Lower leg skin (tissue), 4 donors: ENCODE data around the gene TULP4. TPM values are rescaled to one million over a fixed set of nuclear protein-coding genes. Genes with fewer than 3 reads are reported as not detected.
A peak's percentile ranks its signal among the peaks of the same experiment; 100 is the strongest.

Experiments used
- DNase-seq, 2 donors: peaks; one replicate each; pipeline ENCODE4 v3.0.0-alpha.2; 2019; ENCODE audit warnings: low spot score in 2 of 2
- H3K4me3 ChIP-seq: fragments of 200-600 bp; sonication (generic); 2 replicates; pipeline ENCODE4 v1.5.1; 2017; ENCODE audit warnings: mild to moderate bottlenecking, low read depth; ENCODE audit not compliant: poor library complexity, severe bottlenecking
- POLR2A ChIP-seq, 2 donors: fragments of 450-650 bp; IDR thresholded peaks; one replicate each; pipeline ENCODE4 v1.6.1; 2016 to 2017; ENCODE audit warnings: antibody characterized with exemption in 2 of 2, mild to moderate bottlenecking in 1 of 2, moderate library complexity in 1 of 2
- WGBS, 2 donors: methylation state at CpG; one replicate each; pipeline ENCODE4 v1.1.5; 2018; 5-methylcytosine and 5-hydroxymethylcytosine counted together
- intact Hi-C: fragments of 100-400 bp; cut with DNase I; formaldehyde crosslinking; loops from one replicate; pipeline ENCODE4 v1.15.0; 2023; ENCODE audit warnings: low total_unique reads
- total RNA-seq, 4 donors: library from RNA; depleted of rRNA; stranded (reverse); fragments of >200 nt; gene quantifications; one replicate each; pipeline ENCODE4 v1.1.0, GENCODE V29; 2016
- TF ChIP-seq, protein P1 (sequence below), 3 donors: fragments of 450-650 bp; IDR thresholded peaks; one replicate each; pipeline ENCODE4 v1.5.1; 2016; ENCODE audit warnings: antibody characterized with exemption in 3 of 3, mild to moderate bottlenecking in 3 of 3, moderate library complexity in 2 of 3

TULP4 gene
- total RNA-seq, 4 donors from 2014 or later: 141 to 198 (median 148) TPM

DNA sequence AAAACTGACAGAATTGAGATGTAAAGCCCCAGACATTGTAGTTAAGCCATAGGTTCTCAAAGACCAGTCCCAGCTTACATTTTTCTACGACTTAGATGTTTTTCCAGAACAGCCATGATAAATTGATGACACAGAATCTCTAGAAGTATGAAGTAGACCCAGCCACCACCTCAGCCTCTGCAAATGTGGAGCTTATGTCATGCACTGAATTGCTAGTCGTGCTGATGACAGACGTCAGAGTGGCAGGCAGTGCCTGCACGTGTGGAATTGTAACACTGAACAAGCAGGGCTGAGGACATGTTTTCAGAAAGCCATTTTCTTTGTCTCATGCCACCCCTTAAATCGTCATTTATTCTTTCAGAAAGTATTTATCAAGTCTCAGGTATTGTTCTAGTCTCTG lies 175.2 kb downstream of the TULP4 start:
- no peak overlapping the region for H3K4me3 ChIP-seq
- WGBS, 2 donors: 86 to 92% methylated on average over 5 of the region's 5 CpGs
- TF ChIP-seq, protein P1, sequence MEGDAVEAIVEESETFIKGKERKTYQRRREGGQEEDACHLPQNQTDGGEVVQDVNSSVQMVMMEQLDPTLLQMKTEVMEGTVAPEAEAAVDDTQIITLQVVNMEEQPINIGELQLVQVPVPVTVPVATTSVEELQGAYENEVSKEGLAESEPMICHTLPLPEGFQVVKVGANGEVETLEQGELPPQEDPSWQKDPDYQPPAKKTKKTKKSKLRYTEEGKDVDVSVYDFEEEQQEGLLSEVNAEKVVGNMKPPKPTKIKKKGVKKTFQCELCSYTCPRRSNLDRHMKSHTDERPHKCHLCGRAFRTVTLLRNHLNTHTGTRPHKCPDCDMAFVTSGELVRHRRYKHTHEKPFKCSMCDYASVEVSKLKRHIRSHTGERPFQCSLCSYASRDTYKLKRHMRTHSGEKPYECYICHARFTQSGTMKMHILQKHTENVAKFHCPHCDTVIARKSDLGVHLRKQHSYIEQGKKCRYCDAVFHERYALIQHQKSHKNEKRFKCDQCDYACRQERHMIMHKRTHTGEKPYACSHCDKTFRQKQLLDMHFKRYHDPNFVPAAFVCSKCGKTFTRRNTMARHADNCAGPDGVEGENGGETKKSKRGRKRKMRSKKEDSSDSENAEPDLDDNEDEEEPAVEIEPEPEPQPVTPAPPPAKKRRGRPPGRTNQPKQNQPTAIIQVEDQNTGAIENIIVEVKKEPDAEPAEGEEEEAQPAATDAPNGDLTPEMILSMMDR (IDR thresholded peaks at IDR 0.05): no peak
- no peak for TF ChIP-seq POLR2A (IDR thresholded peaks at IDR 0.05)
- intact Hi-C loops: no loop called here
- DNase-seq: no peak

DNA sequence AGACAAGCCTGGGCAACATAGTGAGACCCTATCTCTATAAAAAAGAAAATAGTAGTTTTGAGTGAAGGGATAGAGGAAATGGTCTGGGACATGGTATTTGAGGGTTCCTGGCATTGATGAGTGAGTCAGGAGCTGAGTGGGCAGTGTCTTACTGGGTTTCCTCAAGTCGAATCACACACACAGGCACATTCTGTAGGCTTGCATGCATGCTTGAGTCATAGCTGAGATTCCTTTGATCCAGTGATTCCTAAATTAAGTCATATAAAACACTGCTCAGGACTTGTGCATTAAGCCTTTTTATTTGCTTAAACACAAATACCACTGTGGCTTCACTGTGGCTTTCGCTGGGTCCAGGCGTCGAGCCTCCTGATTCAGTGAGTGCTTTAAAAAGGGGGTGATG lies 175.8 kb downstream of the TULP4 start:
- H3K4me3 ChIP-seq: no peak overlapping the region
- 74 to 81% methylated on average over 4 of the region's 4 CpGs for WGBS, 2 donors
- intact Hi-C loops: no loop called here
- TF ChIP-seq, protein P1 (IDR thresholded peaks at IDR 0.05): no peak
- TF ChIP-seq POLR2A (IDR thresholded peaks at IDR 0.05): no peak
- DNase-seq: no peak

GRCh38 chr6:158489441-158489840 lies 177.2 kb downstream of the TULP4 start:
- intact Hi-C loops: no loop called here
- no peak for DNase-seq
- WGBS, 2 donors: 92 to 93% methylated on average over 4 of the region's 4 CpGs
- TF ChIP-seq, protein P1 (IDR thresholded peaks at IDR 0.05): no peak
- no peak for TF ChIP-seq POLR2A (IDR thresholded peaks at IDR 0.05)
- no peak overlapping the region for H3K4me3 ChIP-seq

GRCh38 chr6:158492881-158493280 lies 180.6 kb downstream of the TULP4 start:
- TF ChIP-seq, protein P1 (IDR thresholded peaks at IDR 0.05): no peak
- TF ChIP-seq POLR2A (IDR thresholded peaks at IDR 0.05): no peak
- no peak overlapping the region for H3K4me3 ChIP-seq
- intact Hi-C loops: no loop called here
- DNase-seq: no peak
- WGBS, 2 donors: 98% methylated on average over 3 of the region's 3 CpGs

DNA sequence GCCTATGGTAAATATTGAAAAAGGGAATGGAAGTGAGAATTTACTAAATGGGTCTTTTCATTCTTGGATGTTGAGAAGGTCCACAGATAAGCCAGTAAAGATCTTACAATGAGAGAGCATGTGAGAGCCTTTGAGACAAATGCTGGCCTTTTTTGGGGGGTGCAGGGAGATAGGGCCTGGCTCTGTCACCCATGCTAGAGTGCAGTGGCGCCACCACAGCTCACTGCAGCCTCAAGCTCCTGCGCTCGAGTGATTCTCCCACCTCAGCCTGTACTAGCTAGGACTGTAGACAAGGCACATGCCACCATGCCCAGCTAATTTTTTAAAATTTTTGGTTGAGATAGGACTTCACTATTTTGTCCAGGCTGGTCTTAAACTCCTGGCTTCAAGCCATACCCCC lies 184.4 kb downstream of the TULP4 start:
- peak in 1 of 2 donors; percentile 15 for DNase-seq
- H3K4me3 ChIP-seq: no peak overlapping the region
- intact Hi-C loops: no loop called here
- 100% methylated on average over 3 of the region's 3 CpGs for WGBS, 2 donors
- TF ChIP-seq POLR2A (IDR thresholded peaks at IDR 0.05): no peak
- TF ChIP-seq, protein P1 (IDR thresholded peaks at IDR 0.05): no peak

DNA sequence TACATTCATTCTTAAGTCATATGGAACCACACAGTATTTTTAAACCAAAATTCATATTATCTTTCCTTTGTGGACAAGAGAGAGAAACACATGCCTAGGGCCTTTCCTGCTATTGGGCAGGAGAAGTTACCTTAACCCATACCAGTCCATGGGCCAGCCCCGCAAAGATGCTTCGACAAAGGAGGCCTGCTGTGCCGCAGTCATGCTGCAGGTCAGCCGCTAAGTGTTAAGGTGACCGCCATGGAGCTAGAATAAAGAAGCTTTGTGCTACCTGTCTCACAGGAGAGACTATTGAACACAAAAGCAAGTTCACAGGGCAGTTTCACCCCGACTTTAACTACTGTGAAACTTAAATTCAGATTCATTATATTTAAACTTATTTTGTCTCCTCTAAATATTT lies 185.4 kb downstream of the TULP4 start:
- intact Hi-C loops: no loop called here
- DNase-seq: no peak
- no peak for TF ChIP-seq POLR2A (IDR thresholded peaks at IDR 0.05)
- TF ChIP-seq, protein P1 (IDR thresholded peaks at IDR 0.05): no peak
- H3K4me3 ChIP-seq: no peak overlapping the region
- 88 to 98% methylated on average over 6 of the region's 6 CpGs for WGBS, 2 donors
